Keratinocyte (primary cell): Measurements from ENCODE around the gene DHDDS. TPM values are rescaled to one million over a fixed set of nuclear protein-coding genes. Genes with fewer than 3 reads are reported as not detected.

Source experiments
- DNase-seq: peaks from one replicate; pipeline ENCODE4 v3.0.0-alpha.2; 2011; ENCODE audit warnings: low read depth, missing footprints, low spot score
- FAIRE-seq: peaks from 2 replicates; lab custom pipeline; 2011; peaks lifted over from hg19 to GRCh38; lab: Jason Lieb, UNC
- H2AFZ ChIP-seq: 2 replicates; pipeline ENCODE4 v1.6.0; 2012; ENCODE audit warnings: low read length, control low read depth, inconsistent platforms; ENCODE audit not compliant: control insufficient read depth
- H3K27ac ChIP-seq: 2 replicates; pipeline ENCODE4 v1.5.1; 2011; ENCODE audit warnings: low read length; ENCODE audit not compliant: control insufficient read depth, insufficient read depth
- H3K27me3 ChIP-seq: 3 replicates; pipeline ENCODE4 v1.6.0; 2011; ENCODE audit warnings: low read length; ENCODE audit not compliant: control insufficient read depth, insufficient read depth; ENCODE audit errors: extremely low read depth
- H3K36me3 ChIP-seq, 2 experiments: 2 replicates in 1 of 2; 3 replicates in 1 of 2; pipeline ENCODE4 v1.5.1; 2011; ENCODE audit warnings: low read length in 2 of 2, mild to moderate bottlenecking in 1 of 2; ENCODE audit not compliant: control insufficient read depth in 2 of 2, insufficient read depth in 2 of 2; ENCODE audit errors: extremely low read depth in 1 of 2
- H3K4me1 ChIP-seq: 3 replicates; pipeline ENCODE4 v1.5.1; 2011; ENCODE audit warnings: low read length; ENCODE audit not compliant: control insufficient read depth, insufficient read depth; ENCODE audit errors: extremely low read depth
- H3K4me2 ChIP-seq: 3 replicates; pipeline ENCODE4 v1.6.0; 2011; ENCODE audit warnings: low read depth, low read length; ENCODE audit not compliant: control insufficient read depth, insufficient read depth; ENCODE audit errors: extremely low read depth
- H3K4me3 ChIP-seq, 3 experiments: fragments of 200-600 bp in 1 of 3; sonication (generic) in 1 of 3; 2 replicates in 2 of 3; 3 replicates in 1 of 3; pipeline ENCODE4 v1.5.1; 2011 to 2016; ENCODE audit warnings: low read length in 3 of 3, mild to moderate bottlenecking in 3 of 3, control low read depth in 2 of 3, inconsistent platforms in 1 of 3, low read depth in 1 of 3, mixed read lengths in 1 of 3, mixed run types in 1 of 3, moderate library complexity in 1 of 3; ENCODE audit not compliant: control insufficient read depth in 2 of 3, insufficient read depth in 2 of 3; ENCODE audit errors: extremely low read depth in 1 of 3
- H3K79me2 ChIP-seq: 2 replicates; pipeline ENCODE4 v1.6.0; 2012; ENCODE audit warnings: low read length; ENCODE audit not compliant: control insufficient read depth, insufficient read depth
- H3K9ac ChIP-seq: 3 replicates; pipeline ENCODE4 v1.6.0; 2011; ENCODE audit warnings: low read length; ENCODE audit not compliant: control insufficient read depth, insufficient read depth; ENCODE audit errors: extremely low read depth
- H3K9me1 ChIP-seq: 3 replicates; pipeline ENCODE4 v1.6.0; 2011; ENCODE audit warnings: low read length; ENCODE audit not compliant: control insufficient read depth, insufficient read depth; ENCODE audit errors: extremely low read depth
- H3K9me3 ChIP-seq: 2 replicates; pipeline ENCODE4 v1.5.1; 2012; ENCODE audit warnings: low read depth, low read length; ENCODE audit not compliant: control insufficient read depth
- H4K20me1 ChIP-seq: 3 replicates; pipeline ENCODE4 v1.6.0; 2011; ENCODE audit warnings: low read length; ENCODE audit not compliant: control insufficient read depth, insufficient read depth; ENCODE audit errors: extremely low read depth
- CTCF ChIP-seq, 3 experiments: IDR thresholded peaks in 1 of 3; conservative IDR thresholded peaks in 1 of 3; optimal IDR thresholded peaks in 1 of 3; 2 replicates in 2 of 3; 3 replicates in 1 of 3; pipeline versions ENCODE3 to v1.5.1; 2011; ENCODE audit warnings: low read length in 3 of 3, mild to moderate bottlenecking in 3 of 3, moderate library complexity in 2 of 3, control low read depth in 1 of 3, inconsistent platforms in 1 of 3; ENCODE audit not compliant: insufficient read depth in 2 of 3; ENCODE audit errors: extremely low read depth in 1 of 3
- EZH2 ChIP-seq: IDR thresholded peaks from one replicate; pipeline ENCODE4 v1.6.1; 2012; ENCODE audit warnings: inconsistent platforms, mild to moderate bottlenecking, low read length, moderate library complexity
- dilution Hi-C: fragments of 300-500 bp; cut with MboI; formaldehyde crosslinking; loops from one replicate; pipeline ENCODE4 v1.7.0; 2020; ENCODE audit warnings: low sequenced_read_pairs; ENCODE audit not compliant: extremely low pct_ligation_motif_present
- polyA plus RNA-seq, 5 experiments: library from polyadenylated mRNA; depleted of rRNA in 3 of 5; stranded (reverse) in 3 of 5; stranded (forward) in 1 of 5; unstranded in 1 of 5; fragments of >200 nt; gene quantifications; 1 replicate in 1 of 5; 2 replicates in 3 of 5; 3 replicates in 1 of 5; pipeline versions ENCODE4 v1.2.1 to v1.2.3, GENCODE V29; 2011 to 2012; ENCODE audit warnings: missing spikeins in 2 of 5, low read depth in 1 of 5, low replicate concordance in 1 of 5

The DHDDS gene
- polyA plus RNA-seq, 1 donor (not counting 4 experiments of a cell fraction or from before 2014, with no cell fraction given): 41.2 TPM

DNA sequence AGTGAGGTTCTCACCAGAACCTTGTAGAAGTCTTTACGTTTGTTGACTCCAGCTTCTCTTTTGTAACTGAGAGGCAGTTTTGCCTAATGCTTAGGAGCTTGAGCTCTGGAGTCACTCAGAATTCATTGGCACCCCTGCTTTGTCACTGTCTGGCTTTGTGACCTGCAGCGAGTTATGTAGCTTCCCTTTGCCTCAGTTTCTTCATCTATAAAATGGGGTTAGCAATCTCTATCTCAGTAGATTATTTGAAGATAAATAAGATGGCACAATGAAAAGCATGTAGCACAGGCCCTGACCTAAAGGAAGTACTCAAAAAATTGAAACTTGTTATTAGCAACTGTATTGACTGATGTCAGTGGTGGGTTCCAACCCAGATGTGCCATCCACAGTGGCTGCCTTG lies 8.1 kb downstream of the DHDDS start:
- Histone ChIP-seq H3K27me3 (no peaks in the 10 kb centered on the region), H3K9me1 (no peaks in the 10 kb centered on the region), H2AFZ (no peak overlapping the region), H3K9me3 (no peaks in the 10 kb centered on the region), H3K9ac (no peak overlapping the region), H3K4me2 (no peak overlapping the region), H3K36me3 (peaks cover 33 to 40% of the 10 kb centered on the region in 2 experiments), H3K79me2 (no peaks in the 10 kb centered on the region), H3K4me1 (no peaks in the 10 kb centered on the region), H3K27ac (no peak overlapping the region), H4K20me1 (no peaks in the 10 kb centered on the region), H3K4me3 (no peak overlapping the region)
- DNase-seq: no peak
- dilution Hi-C loops: no loop called here
- TF ChIP-seq EZH2 (no peak), CTCF (optimal IDR thresholded peaks at IDR 0.05 in 1 of 3, IDR thresholded peaks at IDR 0.05 in 1 of 3, conservative IDR thresholded peaks at IDR 0.05 in 1 of 3; ENCODE audit: extremely low read depth in 1 of 3, insufficient read depth in 2 of 3, low read length in 3 of 3) (no peak)
- FAIRE-seq: no peak

- no peaks in the 10 kb centered on the region for H4K20me1 ChIP-seq
- no peak overlapping the region for H3K9ac ChIP-seq
- no peaks in the 10 kb centered on the region for H3K27me3 ChIP-seq
- H2AFZ ChIP-seq: no peak overlapping the region
- dilution Hi-C loops: no loop called here
- H3K4me2 ChIP-seq: no peak overlapping the region
- H3K4me3 ChIP-seq: no peak overlapping the region
- H3K9me3 ChIP-seq: no peaks in the 10 kb centered on the region
- DNase-seq (no peak), FAIRE-seq (no peak)
- no peaks in the 10 kb centered on the region for H3K79me2 ChIP-seq
- H3K27ac ChIP-seq: no peak overlapping the region
- no peaks in the 10 kb centered on the region for H3K9me1 ChIP-seq
- peaks cover 18 to 44% of the 10 kb centered on the region in 2 experiments for H3K36me3 ChIP-seq
- no peak for TF ChIP-seq EZH2
- TF ChIP-seq CTCF (optimal IDR thresholded peaks at IDR 0.05 in 1 of 3, IDR thresholded peaks at IDR 0.05 in 1 of 3, conservative IDR thresholded peaks at IDR 0.05 in 1 of 3; ENCODE audit: extremely low read depth in 1 of 3, insufficient read depth in 2 of 3, low read length in 3 of 3): no peak
- H3K4me1 ChIP-seq: no peaks in the 10 kb centered on the region
Observed at GRCh38 chr1:26449868-26450267, 17.7 kb downstream of the DHDDS start.
